NCI-H2227 (cell line): ENCODE results near the gene PAPOLB.
"Not testable (repeated sequence)": the region's sequence is repeated elsewhere in the genome, so short reads cannot be mapped to it uniquely, and the experiment has no call there.

Experiments
- DNase-seq: peaks from one replicate; lab custom pipeline; 2025; ENCODE audit not compliant: unreplicated experiment; lab: John Stamatoyannopoulos, UW

Gene PAPOLB

DNA sequence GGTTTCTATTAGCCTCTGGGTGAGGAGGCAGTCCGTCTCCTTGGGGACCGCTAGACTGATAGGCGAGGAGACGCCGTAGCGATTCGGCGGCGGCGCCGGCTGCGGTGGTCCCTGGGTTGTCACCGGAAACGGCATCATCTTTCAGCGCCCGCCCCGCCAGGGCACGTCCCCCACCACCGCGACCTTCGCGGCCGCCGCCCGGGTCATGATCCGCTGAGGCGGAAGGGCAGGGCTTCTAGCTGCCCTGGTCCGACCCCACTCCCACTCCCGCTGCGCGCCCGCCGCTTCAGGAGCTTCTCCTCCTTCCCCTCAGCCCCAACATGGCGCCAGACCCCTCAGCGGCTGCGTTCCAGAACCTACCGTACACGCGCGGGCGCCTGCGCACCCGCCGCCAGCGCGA lies at the start of gene PAPOLB:
Gene PAPOLB (minus strand): TSS at position 358 of the 400 bp plus-strand sequence. CDS start 220 bp downstream, at position 138.
- DNase-seq = no peak

DNA sequence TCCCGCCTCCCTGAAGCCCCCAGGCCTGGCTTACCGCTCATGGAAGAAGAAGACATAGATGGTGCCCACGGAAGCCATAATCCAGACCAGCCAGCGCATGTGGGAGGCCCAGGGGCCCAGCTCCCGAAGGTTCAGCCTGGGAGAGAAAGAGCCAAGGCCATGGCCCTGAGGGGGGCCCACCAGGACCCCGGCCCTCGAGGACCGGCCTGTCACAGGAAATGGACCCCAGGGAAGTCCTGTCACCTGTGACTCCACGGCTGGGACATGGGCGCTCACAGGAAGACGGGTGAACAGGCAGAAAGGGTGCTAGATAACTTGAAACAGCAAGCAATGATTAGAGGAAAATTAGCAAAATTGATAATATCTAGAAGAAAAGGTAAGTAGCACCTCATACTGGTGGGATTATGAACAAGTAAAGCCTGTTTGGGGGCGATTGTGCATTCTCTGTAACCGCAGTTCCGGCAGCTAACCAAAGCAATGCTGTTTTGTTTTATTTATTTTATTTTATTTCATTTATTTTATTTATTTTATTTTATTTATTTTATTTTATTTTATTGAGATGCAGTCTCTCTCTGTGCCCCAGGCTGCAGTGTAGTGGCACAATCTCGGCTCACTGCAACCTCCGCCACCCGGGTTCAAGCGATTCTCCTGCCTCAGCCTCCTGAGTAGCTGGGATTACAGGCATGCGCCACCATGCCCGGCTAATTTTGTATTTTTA lies 49.4 kb upstream of the PAPOLB start:
- no peak for DNase-seq

DNA sequence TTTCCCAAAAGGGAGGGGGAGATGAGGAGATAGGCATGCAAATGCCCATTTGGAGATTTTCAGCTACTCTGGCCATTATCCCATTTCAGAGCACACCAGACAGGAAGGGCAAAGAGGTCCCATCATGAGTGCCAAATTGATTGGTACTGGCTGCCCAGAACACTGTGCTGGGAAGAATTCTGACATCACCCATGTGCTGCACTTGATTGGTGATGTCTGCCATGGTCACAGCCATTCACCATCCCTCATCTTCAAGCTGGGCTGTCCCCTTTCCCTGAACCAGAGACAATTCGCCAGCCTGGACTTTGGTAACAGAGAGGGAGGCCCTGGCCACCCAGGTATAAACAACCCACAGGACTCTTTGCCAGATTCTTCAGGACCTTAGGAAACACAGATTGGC lies 44.9 kb upstream of the PAPOLB start:
- no peak for DNase-seq

DNA sequence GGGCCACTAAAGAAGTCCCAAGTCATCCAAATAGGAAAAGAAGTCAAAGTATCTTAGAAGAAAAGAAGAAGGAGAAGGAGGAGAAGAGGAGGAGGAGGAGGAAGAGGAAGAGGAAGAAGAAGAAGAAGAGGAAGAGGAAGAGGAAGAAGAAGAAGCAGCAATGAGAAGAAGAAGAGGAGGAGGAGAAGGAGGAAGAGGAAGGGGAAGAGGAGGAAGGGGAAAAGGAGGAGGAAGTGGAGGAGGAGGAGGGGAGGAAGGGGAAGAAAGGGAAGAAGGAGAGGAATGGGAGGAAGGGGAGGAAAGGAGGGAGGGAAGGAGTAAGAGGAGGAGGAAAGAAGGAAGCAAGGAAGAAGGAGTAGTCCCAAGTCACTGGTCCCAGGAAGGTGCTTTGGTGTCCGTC lies 43.3 kb upstream of the PAPOLB start:
- DNase-seq = no peak

DNA sequence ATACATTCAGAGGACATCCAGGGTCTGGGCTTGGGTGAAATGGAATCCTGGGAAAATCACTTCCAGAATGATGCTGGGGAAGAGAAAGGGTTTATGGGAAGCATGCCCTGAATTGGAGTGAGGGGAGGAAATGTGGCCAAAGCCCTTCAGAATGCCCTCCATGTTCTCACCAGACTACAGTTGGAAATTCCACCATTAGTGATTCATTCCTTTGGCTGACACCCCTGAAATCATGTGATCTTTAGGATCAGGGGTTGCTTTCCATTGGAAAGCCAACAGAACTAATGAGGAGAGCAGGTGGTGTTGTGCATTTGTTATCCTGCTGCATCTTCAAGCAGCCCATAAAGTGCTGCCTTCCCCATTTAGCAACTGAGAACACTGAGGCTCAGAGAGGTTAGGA lies 42.5 kb upstream of the PAPOLB start:
- no peak for DNase-seq

DNA sequence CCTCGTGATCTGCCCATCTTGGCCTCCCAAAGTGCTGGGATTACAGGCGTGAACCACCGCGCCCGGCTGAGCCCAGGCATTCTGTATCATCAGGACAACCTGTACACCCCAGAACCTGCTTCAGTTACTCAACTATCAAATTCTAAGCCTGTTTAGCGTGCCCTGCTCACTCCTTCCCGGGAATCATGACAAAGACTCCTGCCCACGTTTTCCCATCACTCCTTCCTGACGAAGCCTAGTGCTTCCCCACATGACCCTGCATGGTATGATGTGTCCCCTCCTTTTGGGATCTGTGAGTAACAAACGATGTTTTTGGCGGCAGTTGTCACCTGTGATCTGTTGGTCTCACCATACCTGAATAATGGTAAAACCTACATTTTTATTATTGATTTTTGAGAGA lies 33.9 kb upstream of the PAPOLB start:
- no peak for DNase-seq

DNA sequence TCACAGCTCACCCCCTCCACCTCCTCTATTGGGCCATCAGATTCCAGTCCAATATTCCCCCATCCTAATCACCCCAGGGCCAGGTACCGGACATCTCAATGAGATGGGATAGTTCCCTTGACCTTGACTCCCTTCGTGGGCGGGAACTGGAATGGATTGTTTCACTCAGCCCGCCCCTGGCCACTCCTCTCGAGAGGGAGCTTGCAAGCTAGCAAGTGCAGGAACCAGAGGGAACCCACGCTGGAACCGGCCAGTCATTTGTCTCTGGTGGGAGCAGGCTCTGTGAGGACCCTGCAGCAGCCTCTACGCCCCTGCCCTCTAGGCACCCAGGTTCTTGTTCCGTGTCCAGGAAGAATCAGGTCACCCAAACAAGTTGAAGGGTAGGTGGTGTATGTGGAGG lies 32.7 kb upstream of the PAPOLB start:
- no peak for DNase-seq

DNA sequence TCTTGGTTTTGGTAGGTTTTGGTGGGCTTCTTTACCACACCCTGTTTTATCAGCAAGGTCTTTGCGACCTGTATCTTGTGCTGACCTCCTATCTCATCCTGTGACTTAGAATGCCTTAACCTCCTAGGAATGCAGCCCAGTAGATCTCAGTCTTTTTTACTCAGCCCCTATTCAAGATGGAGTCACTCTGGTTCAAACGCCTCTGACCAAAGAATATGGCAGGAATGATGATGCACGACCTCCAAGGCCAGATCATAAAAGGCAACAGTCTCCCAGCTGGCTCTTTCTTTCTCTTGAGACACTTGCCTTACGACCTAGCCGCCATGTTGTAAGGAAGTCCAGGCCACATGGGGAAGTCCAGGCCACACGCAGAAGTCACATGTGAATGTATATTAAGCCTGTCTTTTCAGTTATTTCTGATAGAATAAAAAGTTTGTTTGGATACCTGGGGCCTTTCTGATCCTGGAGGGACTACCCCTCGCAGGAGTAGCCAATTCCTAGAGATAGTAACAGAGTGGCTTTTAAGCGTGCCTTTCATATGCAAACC lies 32.2 kb upstream of the PAPOLB start:
- DNase-seq = no peak

DNA sequence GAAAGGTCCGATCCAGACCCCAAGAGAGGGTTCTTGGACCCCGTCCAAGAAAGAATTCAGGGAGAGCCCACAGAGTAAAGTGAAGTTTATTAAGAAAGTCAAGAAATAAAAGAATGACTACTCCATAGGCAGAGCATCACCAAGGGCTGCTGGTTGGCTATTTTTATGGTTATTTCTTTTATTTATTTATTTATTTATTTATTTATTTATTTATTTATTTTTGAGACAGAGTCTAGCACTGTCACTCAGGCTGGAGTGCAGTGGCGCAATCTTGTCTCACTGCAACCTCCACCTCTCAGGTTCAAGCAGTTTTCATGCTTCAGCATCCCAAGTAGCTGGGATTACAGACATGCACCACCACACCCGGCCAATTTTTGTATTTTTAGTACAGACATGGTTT lies 31.4 kb upstream of the PAPOLB start:
- not testable (repeated sequence) for DNase-seq

DNA sequence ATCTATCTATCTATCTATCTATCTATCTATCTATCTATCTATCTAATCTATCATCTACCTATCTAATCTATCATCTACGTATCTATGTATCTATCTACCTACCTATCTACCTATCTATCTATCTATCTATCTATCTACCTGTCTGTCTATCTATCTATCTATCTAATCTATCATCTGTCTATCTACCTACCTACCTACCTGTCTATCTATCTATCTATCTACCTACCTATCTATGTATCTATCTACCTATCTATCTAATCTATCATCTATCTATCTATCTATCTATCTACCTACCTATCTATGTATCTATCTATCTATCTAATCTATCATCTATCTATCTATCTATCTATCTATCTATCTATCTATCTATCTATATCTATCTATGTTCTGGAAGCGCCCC lies 29.7 kb upstream of the PAPOLB start:
- DNase-seq = not testable (repeated sequence)

DNA sequence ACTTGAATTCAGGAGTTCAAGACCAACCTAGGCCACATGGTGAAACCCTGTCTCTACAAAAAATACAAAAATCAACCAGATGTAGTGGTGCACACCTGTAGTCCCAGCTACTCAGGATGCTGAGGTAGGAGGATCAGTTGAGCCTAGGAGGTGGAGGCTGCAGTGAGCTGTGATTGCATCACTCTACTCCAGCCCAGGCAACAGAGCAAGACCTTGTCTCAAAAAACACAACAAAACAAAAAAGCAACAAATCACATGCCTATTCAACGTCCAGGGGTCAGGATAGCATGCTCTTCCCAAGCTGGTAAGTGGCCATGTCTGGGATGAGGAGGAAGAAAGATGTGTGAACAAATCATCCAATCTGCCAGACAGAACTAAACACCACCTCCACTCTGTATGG lies 27.9 kb upstream of the PAPOLB start:
- no peak for DNase-seq

DNA sequence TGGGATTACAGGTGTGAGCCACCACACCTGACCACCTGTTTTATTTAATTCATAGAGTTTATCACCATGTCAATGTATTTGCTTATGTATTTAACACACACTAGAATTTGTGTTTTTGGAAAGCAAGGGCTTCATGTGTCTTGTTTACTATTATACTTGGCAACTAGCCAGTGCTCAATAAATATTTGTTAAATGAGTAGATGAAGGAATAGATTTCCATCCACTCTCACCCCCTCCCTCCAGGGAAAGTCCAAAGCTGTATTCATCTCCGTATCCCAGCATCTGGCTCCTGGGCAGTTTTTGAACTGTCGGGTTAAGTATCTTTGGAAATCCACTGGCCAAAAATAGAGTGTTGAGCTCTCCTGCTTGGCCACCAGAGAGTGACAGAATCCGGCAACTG lies 26.3 kb upstream of the PAPOLB start:
- DNase-seq = no peak

DNA sequence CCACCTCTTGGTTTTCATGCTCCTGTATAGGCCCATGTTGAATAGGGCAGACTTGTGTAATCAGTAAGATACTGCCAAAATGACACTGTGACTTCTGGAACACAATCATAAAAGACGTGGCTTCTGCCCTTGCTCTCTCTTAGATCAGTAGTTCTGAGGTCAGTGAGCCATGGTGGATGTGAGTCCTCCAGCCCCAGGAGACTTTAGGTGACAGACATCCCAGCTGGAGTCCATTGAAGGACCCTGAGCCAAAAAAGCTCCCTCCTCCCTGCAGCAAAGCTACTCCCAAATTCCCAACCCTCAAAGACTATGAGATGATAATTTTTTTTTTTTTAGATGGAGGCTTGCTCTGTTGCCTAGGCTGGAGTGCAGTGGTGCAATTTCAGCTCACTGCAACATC lies 24.8 kb upstream of the PAPOLB start:
- no peak for DNase-seq

DNA sequence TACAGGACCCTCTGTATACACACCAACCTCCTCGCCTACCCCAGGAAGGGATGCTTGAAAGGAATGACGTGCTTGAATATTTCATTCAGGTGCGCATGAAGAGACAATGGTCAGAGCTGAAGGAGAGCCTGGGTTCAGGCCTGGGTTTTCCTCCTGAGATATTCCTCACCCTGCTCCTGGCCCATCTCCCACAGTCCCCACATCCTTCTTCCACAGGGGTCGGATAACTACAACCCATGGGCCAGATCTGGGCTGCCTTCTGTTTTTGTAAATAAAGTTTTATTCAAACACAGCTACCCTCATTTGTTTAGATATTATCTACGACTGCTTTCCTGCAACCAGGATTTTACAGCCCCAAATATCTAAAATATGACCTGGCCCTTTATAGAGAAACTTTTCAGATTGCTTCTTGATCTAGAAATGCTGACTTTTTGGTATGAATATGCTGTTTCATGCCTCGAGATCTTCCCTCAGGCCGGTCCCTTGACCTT lies 23.5 kb upstream of the PAPOLB start:
- no peak for DNase-seq

DNA sequence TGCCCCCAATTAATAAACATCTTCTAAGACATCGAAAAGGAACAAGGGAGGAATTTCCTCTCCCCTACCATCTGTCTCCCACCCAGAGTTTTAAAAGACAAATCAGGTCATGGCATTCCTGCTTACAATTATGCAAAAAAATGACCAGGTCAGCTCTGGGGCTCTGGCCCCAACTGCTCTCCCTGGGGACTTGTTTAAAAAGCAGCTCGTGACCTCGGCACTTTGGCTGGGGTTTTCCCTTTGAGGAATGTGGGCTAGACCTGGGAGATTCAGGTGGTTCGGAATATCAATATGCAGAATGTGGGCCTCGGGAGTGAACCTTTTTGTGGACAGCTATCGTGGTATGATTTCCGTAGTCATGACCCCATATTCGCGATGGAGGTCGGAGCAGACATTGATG lies 22.3 kb upstream of the PAPOLB start:
- DNase-seq = no peak

DNA sequence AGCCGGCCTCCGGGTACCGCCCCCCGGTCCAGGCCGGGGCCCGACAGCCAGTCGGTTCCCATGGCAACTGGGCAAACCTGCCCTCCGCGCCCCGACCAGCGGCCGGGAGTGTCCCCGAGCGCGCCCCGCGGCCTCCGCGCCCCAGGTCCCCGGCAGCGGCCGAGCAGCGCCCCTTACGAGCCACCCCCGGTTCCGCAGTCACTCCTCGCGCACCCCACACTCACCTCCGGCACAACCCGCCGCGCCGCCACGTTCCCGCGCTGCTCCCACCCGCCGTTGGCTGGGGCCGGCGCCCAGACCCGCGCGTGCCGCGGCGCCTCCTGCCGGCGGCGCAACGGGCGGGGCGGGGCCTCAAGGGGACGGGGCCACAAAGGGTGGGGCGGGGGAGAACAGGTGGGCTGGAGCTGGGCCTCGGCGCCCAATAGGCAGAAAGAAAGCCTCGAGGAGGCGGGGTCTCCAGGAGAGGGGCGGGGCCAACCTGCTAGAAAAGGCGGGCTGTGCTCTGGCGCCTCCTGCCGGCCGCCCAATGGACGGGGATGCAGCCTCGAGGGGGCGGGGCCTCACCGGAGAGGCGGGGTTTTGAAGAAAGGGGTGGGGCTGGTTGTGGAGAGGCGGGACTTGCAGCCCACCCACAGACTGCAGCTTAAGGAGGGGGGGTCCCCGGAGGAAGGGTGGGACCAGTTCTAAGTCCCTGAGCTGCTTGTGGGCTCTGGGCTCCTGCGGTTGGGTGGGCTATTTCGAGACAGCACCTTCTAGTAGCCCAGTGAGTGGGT lies 21.7 kb upstream of the PAPOLB start, which contains the start of gene RADIL:
Gene RADIL (minus strand): TSS at position 345 of the 773 bp plus-strand sequence. CDS start 5,577 bp downstream, outside the sequence.
- DNase-seq = peak; percentile 93

DNA sequence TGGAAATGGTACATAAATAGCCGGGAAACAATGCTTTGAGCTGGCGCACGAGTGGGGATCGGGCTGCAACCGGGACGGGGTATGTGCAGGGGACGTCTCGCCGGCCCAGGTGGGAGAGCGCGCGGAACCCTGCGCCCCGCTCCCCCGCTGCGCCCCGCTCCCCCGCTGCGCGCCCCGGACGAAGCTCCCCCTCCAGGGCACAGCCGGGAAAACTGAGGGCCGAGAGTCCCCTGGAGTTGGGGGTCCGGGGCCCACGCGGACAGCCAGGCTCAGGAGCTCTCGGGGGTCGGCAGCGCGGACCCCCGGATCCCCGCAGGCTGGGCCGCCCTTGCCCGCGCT lies 21.2 kb upstream of the PAPOLB start:
- DNase-seq = no peak

DNA sequence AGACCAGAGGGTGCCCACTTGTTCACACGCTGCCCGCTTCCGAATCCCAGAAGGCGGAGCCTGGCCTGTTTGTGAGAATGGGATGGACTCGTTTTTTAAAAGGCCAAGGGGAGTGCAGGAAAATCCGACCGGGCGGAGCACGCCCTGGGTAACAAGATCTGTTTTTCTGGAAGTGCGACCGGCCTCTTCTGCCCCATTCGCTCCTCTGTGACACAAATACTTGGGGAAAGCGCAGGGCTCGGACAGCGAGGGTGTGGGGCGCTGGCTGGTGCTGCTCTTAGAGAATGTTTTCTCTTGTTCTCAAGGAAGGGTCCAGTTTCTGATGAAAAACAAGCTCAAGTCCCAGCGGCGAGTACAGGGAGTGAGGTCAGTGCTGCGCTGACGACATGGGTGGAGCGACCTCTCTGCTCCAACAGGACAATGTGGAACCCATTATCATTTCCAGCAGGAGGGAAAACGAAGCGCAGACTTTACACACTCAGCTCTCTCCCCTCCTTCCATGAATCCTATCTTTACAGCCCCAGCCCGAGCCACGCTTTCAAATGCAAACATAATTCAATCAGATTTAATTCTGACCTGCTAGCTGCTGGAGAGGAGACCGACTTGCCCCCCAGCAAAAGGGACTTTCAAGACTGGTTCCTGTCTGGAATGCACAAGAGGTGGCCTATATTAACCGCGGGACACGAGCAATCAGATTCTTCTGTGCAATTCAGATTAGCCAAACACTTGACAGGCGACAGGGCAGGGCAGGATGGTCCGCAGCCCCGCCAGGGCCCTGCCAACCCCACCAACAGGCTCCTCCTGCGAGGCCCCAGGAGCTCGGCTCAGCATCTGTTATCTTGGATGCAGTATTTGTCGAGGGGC lies 20.6 kb upstream of the PAPOLB start:
- peak; percentile 58 for DNase-seq

DNA sequence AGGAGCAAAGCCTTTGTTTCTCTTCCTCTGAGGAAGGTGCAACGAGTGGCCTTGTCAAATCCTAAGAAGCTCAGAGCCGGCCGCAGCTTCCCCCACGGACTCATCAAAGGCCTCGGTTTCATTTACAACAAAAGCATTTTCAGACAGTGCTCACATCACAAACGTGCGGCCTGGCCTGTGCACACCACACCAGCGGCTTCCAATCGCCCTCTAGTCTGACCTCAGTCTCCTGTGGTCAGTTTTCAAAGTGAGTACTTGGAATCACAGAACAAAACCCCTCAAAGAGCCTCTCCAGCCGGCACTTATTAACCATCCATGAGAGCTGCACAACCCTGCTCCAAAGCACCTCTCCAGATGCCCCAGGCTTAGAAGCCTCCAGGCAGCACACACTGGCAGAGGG lies 18.4 kb upstream of the PAPOLB start:
- no peak for DNase-seq

DNA sequence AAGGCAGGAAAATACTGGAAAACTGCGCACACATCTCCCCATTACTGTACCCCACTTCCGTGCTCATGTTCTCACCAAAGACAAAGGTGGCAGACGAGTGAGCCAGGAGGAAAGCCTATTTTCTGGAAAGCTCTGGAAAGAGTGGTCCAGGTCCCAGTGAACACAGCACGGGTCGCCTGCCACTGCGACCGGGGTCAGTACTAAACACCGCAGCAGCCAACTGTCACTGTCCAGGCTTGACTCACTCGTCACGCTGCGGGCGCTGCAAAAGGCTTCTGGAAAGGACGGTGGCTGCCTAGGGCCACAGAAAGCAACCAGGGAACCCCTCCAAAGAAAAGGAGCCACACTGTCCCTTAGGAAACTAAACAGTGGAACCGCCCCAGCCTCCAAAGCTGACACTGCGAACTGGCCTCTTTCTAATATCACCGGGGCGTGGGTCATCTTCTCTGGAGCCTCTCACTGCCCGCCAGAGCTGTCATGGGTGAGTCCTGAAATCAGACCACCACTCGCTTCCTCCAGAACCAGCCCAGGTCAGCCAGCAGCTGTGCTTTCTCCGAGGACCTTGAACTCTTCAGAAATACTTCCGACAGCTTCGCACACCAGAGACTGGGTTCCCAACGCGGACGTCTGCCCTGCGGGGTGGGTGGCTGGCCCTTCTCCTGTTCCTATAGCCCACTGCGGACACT lies 17.7 kb upstream of the PAPOLB start:
- DNase-seq = no peak
